ENCODE data around the gene DNAL1.

DNA sequence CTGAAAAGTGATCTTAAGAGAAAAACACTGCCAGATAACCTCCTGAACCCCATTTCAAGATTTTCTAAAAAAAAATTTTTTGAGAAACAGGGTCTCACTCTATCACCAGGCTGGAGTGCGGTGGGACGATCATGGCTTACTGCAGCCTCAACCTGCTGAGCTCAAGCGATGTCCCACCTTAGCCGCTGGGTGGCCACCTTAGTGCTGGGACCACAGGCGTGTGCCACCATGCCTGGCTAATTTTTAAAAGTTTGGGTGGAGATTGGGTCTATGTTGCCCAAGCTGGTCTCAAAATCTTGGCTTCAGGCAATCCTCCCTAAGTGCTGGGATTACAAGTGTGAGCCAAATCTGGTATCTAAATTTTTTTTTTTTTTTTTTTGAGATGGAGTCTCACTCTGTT lies 66.0 kb downstream of the DNAL1 start:
- TF ChIP-seq, protein P1, sequence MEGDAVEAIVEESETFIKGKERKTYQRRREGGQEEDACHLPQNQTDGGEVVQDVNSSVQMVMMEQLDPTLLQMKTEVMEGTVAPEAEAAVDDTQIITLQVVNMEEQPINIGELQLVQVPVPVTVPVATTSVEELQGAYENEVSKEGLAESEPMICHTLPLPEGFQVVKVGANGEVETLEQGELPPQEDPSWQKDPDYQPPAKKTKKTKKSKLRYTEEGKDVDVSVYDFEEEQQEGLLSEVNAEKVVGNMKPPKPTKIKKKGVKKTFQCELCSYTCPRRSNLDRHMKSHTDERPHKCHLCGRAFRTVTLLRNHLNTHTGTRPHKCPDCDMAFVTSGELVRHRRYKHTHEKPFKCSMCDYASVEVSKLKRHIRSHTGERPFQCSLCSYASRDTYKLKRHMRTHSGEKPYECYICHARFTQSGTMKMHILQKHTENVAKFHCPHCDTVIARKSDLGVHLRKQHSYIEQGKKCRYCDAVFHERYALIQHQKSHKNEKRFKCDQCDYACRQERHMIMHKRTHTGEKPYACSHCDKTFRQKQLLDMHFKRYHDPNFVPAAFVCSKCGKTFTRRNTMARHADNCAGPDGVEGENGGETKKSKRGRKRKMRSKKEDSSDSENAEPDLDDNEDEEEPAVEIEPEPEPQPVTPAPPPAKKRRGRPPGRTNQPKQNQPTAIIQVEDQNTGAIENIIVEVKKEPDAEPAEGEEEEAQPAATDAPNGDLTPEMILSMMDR (IDR thresholded peaks at IDR 0.05) = no peak
- TF ChIP-seq POLR2AphosphoS5 (IDR thresholded peaks at IDR 0.05) = no peak
